ENCODE data around the gene ROR2.

ROR2 gene

GRCh38 chr9:91770229-91770628 lies 179.8 kb downstream of the ROR2 start:
- no peak for DNase-seq

DNA sequence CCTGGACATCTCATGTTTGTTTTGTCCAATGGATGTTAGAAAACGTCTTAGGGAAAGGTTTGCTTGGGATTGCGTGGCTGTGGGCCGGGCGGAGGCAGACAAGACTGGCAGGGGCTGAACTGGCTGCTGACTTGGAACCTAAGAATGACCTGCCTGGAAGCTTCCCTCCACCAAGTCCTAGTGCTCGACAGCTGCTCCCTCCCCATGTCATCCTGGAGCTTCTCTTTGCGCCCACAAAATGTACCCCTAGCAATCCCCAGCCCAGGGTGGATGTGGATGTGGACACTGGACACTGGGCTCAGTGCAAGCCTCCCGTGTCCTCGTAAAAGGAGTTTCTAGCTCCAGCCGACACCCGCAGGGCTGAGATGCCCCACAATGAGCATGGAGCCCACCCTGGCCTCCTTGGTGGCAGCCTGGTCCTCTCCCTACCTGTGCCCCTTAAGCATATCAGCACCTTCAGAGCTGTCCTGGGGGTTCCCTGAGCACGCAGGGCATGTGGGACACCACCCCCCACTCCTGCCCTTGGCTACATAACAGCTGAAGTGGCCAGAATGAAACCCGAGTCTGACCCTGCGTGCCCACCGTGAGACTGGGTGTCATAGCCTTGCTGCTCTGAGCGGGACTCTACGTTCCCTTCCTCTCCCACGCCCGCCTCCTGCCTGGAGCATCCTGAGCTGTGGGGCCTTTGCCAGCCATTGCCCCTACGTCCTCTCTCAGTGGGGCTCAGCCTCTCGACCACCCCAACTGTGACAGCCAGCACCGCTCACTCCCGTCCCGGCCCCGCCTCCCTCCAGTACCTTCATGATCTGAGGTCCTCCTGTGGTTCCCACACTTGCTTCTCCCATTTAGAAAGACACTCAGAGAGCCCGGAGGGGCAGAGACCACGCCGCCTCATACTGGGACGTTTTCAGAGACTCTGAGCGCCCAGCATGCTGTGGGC lies 180.8 kb downstream of the ROR2 start:
- DNase-seq, result no peak

GRCh38 chr9:91768507-91768906 lies 181.5 kb downstream of the ROR2 start:
- DNase-seq, result no peak

DNA sequence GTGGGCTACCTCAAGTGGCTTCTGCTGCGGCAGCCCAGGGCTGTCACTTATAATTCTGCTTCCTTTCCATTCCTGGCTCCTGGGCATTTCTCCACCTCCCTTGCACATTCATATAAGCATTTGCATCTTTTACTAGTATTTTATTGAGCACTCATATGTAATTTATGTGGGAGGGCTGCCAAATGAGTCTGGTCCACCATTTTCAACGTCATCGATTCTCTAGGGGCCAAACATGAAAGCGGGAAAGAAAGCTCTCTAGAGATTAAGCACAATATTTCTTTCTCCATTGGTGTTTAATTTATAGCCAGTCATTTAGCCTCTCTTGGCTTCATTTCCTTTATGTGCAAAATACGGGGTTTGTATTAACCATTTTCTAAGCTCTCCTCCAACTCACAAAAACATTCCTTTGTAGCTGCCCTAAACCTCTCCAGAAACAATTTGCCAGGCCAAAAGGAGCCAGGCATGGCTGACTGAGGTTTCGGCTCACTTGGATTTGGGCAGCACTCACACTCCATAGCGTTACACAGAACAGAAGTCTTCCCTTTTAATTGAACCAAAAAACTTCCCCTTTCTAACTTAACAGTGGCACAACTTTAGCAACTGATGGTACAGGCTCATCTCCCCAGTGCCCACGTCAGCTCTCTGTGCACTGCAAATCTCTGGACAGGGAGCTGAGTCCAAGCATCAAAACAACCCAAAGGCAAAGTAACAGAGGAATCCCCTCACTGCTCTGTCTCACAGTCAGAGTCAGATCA lies 183.5 kb downstream of the ROR2 start:
- no peak for DNase-seq

- DNase-seq, result no peak
Observed at GRCh38 chr9:91765296-91765695, 184.7 kb downstream of the ROR2 start.

- DNase-seq, result no peak
Observed at GRCh38 chr9:91764661-91765060, 185.4 kb downstream of the ROR2 start.

DNA sequence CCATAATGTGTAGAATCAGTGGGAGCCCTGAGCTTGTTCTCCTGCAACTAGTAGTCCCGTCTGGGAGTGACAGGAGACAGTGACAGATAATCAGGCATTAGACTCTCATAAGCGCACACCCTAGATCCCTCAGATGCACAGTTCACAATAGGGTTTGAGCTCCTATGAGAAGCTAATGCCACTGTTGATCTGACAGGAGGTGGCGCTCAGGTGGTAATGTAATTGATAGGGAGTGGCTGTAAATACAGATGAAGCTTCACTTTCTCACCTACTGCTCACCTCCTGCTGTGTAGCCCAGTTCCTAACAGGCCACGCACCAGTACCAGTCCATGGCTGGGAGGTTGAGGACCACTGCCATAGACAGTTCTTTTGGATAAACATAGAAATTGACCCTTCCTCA lies 188.7 kb downstream of the ROR2 start:
- DNase-seq, result no peak

GRCh38 chr9:91760906-91761305 lies 189.1 kb downstream of the ROR2 start:
- DNase-seq, result no peak

GRCh38 chr9:91758491-91758981 lies 191.5 kb downstream of the ROR2 start:
- DNase-seq, result no peak

GRCh38 chr9:91757782-91758181 lies 192.2 kb downstream of the ROR2 start:
- no peak for DNase-seq

DNA sequence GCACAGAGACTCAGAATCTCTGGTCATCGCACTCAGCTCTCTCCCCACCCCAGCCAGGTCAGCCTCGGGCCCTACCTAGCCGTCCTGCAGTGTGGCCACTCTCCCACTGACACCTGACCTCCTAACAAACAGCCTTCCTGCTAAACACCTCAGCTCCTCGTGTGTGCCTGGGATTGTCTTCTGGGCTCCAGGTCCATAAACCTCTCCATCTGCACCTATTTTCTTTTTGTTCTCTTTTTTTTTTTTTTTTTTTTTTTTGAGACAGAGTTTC lies 193.6 kb downstream of the ROR2 start:
- no peak for DNase-seq

DNA sequence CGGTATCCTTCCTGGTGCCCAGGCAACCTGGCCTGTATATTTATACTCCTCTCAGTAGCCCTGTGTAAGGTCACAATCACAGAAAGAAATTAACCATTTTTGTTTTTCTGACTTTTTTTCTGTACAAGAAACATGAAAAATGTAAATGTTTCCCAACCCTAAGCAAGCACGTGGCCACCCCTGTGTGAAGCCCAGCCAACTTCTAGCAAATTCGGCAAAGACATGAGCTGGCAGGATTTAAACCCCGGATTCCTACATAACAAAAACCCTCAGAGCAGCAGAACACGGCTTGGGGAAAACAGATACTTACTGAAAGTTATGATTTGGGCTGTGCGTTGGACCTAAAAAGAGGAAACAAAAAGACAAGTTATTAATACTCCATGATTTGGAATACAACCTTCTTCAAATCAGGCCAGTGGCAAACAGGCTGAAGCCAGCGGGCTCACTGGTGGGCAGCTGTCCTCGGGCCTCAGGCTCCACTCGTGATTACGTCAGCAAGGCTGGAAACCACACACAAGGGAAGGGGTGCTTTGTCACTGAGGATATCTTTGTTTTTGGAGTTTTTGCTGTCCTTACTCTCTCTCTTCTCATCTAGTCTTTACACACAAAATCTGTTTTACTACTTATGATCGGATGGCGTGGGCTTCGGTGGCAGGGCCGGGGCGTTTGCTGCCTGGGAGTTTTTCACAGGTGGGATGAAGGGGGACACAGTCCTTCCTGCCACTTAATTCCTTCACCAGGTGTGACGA lies 194.1 kb downstream of the ROR2 start:
- no peak for DNase-seq

DNA sequence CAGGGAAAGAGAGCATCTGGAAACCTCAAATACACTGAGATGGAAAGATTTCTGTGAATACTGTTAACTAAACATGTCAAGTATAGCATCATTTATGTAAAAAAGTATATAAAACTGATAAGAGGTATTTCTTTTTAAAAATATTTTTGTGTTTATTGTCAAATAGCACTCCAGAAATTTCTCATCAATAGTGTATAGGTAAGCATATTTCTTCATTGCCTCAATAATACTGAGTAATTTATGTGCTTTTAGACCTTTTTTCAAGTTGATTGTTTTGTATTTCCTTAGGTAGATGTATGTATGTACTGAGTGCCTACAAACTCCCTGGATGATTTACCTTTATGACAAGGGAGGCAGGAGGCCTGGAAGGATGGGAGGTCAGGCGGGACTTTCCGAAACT lies 196.3 kb downstream of the ROR2 start:
- no peak for DNase-seq

- DNase-seq, result no peak
Observed at GRCh38 chr9:91751922-91752321, 198.1 kb downstream of the ROR2 start.

DNA sequence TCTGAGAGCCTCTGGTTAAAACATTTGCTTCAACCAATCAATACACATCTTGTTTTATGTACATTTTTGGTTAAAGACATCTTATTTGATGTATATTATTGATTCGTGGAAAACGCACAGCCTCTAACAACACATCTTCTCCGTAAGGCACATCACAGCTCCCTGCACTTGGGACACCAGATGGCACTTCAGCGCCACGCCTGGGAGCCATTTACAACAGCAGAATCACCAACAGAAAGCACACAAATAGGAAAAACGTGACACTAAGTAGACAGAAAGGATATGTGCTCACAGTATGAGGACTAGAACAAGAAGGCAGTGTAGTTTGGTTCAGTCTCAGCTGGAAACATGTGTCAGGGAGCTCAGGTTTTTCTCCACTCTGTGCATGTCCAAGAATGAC lies 199.7 kb downstream of the ROR2 start:
- DNase-seq, result no peak

GRCh38 chr9:91746904-91747303 lies 203.1 kb downstream of the ROR2 start:
- DNase-seq, result no peak

DNA sequence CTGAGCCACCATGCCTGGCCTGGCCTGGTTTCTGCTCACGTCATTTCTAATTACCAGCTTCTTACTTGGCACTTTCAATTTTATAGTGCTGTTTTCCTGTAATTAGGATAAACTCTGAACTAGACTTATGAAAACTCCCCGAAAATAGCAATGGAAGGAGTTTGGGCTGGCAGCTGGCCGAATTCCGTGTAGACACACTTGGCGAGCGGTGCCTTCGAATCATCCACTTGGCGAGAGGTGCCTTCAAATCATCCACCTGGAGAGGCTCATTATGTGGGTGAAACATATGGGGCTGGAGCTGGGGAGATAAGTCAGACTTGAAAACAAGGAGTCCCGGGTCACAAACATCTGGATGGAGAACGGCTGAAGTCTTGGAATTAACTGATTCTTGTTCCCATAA lies 203.7 kb downstream of the ROR2 start:
- no peak for DNase-seq

DNA sequence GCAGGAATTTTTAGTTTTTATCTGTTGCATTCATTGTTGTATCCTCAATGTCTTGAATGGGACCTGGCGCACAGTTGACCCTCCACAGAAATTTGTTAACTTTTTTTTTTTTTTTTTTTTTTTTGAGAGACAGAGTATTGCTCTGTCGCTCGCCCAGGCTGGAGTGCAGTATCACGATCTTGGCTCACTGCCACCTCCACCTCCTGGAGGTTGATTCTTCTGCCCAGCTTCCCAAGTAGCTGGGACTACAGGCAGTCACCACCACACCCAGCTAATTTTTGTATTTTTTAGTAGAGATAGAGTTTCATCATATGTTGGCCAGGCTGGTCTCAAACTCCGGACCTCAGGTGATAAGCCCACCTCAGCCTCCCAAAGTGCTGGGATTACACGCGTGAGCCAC lies 205.9 kb downstream of the ROR2 start:
- DNase-seq, result no peak

DNA sequence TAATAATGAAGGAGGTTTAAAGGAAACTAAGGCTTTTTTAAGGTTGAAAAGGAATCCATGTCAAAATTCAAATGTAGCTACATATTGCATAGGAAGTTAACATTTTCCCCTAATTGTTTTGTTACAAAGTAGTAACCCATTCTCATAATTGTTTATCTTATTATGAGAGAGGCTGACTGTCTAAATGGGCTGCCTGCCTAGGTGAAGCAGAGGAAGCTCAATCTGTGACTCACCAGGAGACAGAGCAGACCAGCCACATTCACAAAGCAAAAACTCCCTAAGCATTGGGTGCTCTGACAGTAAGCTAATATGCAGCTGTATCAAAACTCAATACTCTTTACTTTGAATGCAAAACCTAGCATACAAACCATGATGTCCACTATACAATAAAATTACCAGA lies 208.5 kb downstream of the ROR2 start:
- no peak for DNase-seq

GRCh38 chr9:91740701-91741100 lies 209.3 kb downstream of the ROR2 start:
- no peak for DNase-seq

GRCh38 chr9:91736898-91737601 lies 213.0 kb downstream of the ROR2 start:
- no peak for DNase-seq

DNA sequence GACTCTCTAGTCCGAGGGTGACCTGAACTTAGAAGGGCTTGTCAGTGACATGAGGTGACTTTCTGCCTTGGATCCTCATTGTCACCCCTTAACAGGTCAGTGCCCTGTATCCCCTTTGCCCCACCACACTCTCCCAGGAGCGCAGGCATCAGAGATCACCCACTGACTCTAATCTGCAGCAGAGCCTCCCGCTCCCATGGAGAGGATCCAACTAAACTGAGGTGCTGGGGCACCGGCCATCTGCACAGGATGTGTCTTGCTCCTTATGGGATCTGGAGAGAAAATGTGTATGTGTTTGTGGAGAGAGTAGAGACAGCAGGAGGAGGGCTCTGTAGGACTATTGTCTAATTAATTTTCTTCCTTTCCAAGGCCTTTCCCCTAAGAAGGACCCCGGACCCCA lies 213.7 kb downstream of the ROR2 start:
- no peak for DNase-seq

DNA sequence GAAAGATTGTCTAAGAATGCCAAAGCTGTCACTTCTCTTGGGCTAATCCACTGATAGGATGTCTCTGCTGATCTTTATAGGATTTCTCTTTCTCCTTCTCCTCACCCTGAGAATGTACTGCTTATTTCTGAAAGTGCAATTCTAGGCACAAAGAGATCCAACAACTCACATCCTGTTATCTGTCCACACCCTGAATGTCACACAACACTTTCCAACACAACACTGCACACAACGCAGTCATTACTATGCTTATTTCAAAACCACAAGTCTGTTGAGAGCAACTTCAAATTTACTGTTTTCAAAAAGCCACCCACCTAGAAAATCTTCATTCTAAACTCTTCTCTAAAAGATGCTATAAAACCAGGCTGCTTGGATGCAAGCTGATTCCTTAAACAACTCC lies 215.0 kb downstream of the ROR2 start:
- DNase-seq, result no peak
